Body of pancreas (tissue), 4 donors: ENCODE results near the gene TTLL10.

ENCODE experiments used
- POLR2A ChIP-seq, 3 donors: fragments of 450-650 bp; IDR thresholded peaks; one replicate each; pipeline ENCODE4 v1.6.1; 2016; ENCODE audit warnings: antibody characterized with exemption in 3 of 3, mild to moderate bottlenecking in 2 of 3
- TF ChIP-seq, protein P1 (sequence below), 7 experiments: fragments of 450-650 bp in 4 of 7; fragments of 200-600 bp in 3 of 7; sonication (generic) in 3 of 7; IDR thresholded peaks; one replicate each; pipeline ENCODE4 v1.5.1; 2016 to 2019; ENCODE audit warnings: antibody characterized with exemption in 7 of 7

GRCh38 chr1:1236945-1237873 is 63.5 kb downstream of the TTLL10 start:
- TF ChIP-seq, protein P1, sequence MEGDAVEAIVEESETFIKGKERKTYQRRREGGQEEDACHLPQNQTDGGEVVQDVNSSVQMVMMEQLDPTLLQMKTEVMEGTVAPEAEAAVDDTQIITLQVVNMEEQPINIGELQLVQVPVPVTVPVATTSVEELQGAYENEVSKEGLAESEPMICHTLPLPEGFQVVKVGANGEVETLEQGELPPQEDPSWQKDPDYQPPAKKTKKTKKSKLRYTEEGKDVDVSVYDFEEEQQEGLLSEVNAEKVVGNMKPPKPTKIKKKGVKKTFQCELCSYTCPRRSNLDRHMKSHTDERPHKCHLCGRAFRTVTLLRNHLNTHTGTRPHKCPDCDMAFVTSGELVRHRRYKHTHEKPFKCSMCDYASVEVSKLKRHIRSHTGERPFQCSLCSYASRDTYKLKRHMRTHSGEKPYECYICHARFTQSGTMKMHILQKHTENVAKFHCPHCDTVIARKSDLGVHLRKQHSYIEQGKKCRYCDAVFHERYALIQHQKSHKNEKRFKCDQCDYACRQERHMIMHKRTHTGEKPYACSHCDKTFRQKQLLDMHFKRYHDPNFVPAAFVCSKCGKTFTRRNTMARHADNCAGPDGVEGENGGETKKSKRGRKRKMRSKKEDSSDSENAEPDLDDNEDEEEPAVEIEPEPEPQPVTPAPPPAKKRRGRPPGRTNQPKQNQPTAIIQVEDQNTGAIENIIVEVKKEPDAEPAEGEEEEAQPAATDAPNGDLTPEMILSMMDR (IDR thresholded peaks at IDR 0.05) = no peak
- no peak for TF ChIP-seq POLR2A (IDR thresholded peaks at IDR 0.05)
